KBM-7 (cell line): ENCODE data around the gene MYO9B.

Experiments used
- DNase-seq: peaks from one replicate; pipeline ENCODE4 v3.0.0-alpha.2; 2015
- in situ Hi-C: fragments of 300-500 bp; cut with MboI; formaldehyde crosslinking; loops from 2 replicates; pipeline ENCODE4 v1.14.3; 2020; ENCODE audit warnings: low sequenced_read_pairs, low pct_unique_long_range_greater_than_20kb, mixed read lengths

MYO9B gene, protein sequence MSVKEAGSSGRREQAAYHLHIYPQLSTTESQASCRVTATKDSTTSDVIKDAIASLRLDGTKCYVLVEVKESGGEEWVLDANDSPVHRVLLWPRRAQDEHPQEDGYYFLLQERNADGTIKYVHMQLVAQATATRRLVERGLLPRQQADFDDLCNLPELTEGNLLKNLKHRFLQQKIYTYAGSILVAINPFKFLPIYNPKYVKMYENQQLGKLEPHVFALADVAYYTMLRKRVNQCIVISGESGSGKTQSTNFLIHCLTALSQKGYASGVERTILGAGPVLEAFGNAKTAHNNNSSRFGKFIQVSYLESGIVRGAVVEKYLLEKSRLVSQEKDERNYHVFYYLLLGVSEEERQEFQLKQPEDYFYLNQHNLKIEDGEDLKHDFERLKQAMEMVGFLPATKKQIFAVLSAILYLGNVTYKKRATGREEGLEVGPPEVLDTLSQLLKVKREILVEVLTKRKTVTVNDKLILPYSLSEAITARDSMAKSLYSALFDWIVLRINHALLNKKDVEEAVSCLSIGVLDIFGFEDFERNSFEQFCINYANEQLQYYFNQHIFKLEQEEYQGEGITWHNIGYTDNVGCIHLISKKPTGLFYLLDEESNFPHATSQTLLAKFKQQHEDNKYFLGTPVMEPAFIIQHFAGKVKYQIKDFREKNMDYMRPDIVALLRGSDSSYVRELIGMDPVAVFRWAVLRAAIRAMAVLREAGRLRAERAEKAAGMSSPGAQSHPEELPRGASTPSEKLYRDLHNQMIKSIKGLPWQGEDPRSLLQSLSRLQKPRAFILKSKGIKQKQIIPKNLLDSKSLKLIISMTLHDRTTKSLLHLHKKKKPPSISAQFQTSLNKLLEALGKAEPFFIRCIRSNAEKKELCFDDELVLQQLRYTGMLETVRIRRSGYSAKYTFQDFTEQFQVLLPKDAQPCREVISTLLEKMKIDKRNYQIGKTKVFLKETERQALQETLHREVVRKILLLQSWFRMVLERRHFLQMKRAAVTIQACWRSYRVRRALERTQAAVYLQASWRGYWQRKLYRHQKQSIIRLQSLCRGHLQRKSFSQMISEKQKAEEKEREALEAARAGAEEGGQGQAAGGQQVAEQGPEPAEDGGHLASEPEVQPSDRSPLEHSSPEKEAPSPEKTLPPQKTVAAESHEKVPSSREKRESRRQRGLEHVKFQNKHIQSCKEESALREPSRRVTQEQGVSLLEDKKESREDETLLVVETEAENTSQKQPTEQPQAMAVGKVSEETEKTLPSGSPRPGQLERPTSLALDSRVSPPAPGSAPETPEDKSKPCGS (N-terminal part only)

GRCh38 chr19:17075035-17075863 is at the start of gene MYO9B, which contains the start of gene HAUS8:
Gene MYO9B (plus strand): TSS chr19:17075777. CDS start chr19:17101718, 25,941 bp downstream.
Gene HAUS8 (minus strand): TSS chr19:17075452. CDS start chr19:17075422, 30 bp downstream.
- DNase-seq = peak; percentile 99
- in situ Hi-C loops = no loop called here

- DNase-seq = peak; percentile 64
- in situ Hi-C loops = no loop called here
Observed at GRCh38 chr19:17025991-17026658, 49.5 kb upstream of the MYO9B start.

GRCh38 chr19:17026706-17027534 is 48.7 kb upstream of the MYO9B start, which contains the start of gene CPAMD8:
Gene CPAMD8 (minus strand): TSS chr19:17026810. CDS start chr19:17026642, 168 bp downstream.
- in situ Hi-C loops = no loop called here
- no peak for DNase-seq

GRCh38 chr19:17027535-17027975 is 48.0 kb upstream of the MYO9B start:
- DNase-seq = no peak
- in situ Hi-C loops = no loop called here

DNA sequence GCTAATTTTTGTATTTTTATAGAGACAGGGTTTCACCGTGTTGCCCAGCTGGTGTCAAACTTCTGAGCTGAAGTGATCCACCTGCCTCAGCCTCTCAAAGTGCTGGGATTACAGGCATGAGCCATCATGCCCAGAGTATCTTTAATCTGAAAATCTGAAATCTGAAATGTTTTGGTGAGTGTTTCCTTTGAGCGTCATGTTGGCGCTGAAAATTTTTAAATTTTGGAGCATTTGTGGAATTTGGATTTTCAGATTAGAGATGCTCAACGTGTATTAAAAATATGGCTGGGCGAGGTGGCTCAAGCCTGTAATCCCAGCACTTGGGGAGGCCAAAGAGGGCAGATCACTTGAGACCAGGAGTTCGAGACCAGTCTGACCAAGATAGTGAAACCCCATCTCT is 43.8 kb upstream of the MYO9B start:
- DNase-seq = no peak
- in situ Hi-C loops = no loop called here

DNA sequence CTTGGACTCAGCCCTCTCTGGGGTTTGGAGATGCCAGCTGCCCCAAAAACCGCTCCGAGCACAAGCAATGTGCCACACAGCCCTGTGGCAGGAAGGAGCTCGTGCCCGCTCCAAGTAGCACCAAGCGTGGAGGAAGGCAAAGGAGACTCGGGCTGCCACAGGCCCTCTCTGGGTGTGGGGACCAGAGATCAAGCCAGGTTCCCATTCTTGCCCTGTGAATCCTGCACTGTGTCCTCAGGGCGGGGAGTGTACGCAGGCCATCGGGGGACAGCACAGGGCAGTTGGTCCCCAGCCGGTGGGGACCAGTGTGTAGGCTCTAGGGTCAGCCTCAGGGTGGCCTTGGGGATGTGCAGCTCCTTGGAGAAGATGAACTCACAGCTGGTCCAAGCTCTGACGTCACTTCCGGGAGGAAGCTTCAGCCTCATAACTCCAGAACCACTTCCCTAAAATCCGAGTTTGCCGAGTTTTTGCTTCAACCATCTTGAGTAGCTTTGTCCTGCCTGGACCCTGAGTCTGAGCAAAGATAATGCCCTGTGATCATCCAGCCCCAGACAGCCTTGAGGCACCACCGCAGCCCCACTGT is 39.6 kb upstream of the MYO9B start:
- DNase-seq = peak; percentile 88
- in situ Hi-C loops = no loop called here

DNA sequence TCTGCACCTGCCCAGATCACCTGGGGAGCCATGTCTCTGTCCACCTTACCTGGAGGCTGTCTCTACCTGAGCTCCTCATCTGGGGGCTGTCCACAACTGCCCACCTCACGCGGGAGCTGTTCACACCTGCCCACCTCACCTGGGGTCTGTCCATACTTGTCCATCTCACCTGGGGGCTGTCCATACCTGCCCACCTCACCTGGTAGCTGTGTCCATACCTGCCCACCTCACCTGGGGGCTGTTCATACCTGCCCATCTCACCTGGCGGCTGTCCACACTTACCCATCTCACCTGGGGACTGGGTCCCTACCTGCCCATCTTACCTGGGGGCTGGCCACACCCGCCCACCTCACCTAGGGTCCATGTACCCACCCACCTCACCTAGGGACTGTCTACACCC is 38.9 kb upstream of the MYO9B start:
- in situ Hi-C loops = no loop called here
- DNase-seq = no peak

DNA sequence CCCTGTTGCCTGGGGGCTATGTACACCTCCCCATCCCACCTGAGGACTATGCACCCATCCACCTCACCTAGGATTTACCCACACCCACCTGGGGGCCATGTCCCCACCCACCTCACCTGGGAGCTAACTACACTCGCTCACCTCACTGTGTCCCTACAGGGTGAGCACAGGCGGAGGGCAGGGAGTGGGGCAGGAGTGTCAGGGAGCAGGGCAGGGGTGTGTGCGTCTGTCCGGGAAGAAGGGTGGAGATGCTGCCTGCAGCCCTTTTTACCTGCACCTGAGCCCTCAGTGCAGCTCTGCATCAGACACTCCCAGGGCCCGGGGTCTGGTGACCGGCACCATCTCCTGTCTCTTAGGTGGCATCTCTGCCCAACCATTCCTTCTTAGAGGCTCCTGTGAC is 38.4 kb upstream of the MYO9B start:
- in situ Hi-C loops = no loop called here
- no peak for DNase-seq

DNA sequence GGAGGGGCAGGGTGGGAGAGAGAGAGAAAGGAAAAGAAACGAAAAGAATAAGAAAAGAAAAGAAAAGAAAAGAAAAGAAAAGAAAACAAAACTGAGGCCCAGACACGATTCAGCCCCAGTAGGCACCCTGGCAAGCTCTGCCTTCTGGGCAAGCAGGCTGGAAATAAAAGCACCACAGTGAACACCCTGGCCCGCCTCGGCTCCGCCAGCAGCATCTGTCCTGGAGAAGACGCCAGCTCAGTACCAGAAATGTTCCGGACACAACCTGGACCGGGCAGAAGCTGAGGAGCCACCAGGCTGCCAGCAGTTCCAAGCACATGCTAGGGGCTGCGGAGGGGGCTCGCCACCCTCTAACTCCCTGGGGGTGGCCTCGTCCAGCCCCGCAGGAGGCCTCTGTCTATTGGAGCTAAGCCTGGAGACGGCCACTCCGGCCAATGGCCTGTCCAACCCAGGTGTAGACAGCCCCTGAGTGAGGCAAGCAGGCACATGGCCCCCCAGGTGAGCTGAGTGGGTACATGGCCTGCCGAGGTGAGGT is 37.5 kb upstream of the MYO9B start:
- in situ Hi-C loops = no loop called here
- no peak for DNase-seq

DNA sequence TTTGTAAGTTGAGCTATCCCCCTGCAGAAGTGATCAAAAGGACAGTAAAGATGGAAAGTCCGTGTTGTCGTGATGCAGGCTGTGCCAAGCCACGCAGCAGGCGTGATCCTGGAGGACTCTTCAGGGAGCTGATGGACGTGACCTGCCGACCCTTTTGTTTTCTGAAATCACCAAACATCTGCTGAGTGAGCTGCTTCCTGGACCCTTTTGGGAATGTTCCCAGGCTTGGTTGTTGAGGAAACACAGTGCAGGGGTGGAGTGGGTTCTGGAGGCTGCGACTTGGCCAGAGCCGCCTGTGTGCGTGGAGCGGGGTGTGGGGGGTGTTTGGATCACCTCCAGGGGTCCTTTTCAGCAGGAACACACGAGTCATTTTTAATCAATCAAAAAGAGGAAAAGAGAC is 33.6 kb upstream of the MYO9B start:
- DNase-seq = no peak
- in situ Hi-C loops = no loop called here

DNA sequence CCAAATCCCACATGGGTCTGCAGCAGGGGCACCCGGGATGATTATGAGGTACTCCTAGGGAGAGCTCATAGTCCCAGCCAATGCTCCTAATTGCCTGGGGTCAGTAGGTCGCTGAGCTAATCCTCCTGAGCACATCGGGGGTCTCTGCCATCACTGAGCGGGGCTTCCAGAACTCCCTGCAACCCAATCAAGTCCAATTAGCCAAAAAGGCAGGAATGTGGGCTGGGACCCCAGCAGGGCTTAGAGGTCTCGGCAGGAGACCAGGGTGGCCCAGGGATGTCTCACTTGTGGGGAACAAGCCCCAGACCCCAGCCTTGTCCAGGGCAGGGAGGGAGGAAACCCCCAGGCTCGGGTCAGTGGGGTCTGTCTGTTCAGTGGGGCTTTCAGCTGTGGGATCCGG is 31.8 kb upstream of the MYO9B start:
- in situ Hi-C loops = no loop called here
- DNase-seq = no peak

DNA sequence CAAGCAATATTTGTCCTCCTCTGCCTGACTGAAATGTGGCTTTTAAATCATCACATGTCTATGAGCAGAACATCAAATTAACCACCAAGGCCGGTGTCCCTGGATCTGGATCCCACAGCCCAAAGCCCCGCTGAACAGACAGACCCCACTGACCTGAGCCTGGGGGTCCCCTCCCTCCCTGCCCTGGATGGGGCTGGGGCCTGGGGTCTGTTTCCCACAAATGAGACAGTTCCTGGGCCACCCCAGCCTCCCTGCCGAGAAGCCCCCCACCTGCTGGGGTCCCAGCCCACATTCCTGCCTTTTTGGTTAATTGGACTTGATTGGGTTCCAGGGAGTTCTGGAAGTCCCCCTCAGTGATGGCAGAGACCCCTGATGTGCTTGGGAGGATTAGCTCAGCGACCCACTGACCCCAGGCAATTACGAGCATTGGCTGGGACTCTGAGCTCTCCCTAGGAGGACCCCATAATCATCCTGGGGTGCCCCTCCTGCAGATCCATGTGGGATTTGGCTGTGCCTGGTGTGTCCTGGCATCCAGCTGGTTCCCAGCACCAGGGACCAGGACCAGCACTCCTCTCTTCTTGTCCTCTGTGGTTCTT is 29.6 kb upstream of the MYO9B start:
- in situ Hi-C loops = no loop called here
- DNase-seq = no peak

GRCh38 chr19:17048885-17049453 is 26.6 kb upstream of the MYO9B start:
- in situ Hi-C loops = no loop called here
- DNase-seq = no peak

GRCh38 chr19:17049711-17050280 is 25.8 kb upstream of the MYO9B start:
- in situ Hi-C loops = no loop called here
- DNase-seq = no peak

GRCh38 chr19:17052439-17052838 is 23.1 kb upstream of the MYO9B start:
- in situ Hi-C loops = no loop called here
- peak; percentile 61 for DNase-seq
